ENCODE results near the gene POC1A.

The POC1A gene

GRCh38 chr3:52086461-52086860 is 67.8 kb downstream of the POC1A start:
- no peak overlapping the region for H3K4me3 ChIP-seq
- no peaks in the 10 kb centered on the region for H3K27me3 ChIP-seq
- H3K36me3 ChIP-seq, result no peaks in the 10 kb centered on the region
- H3K4me1 ChIP-seq, result peaks cover 0 to 48% (median 38%) of the 10 kb centered on the region in 4 donors
- no peak for DNase-seq
- peak overlapping the region; percentile 28 to 88 for H3K27ac ChIP-seq
- H3K9me3 ChIP-seq, result no peaks in the 10 kb centered on the region
- intact Hi-C loops (cut with DNase I; ENCODE audit: low total_unique reads), result no loop called here
- TF ChIP-seq, protein P1, sequence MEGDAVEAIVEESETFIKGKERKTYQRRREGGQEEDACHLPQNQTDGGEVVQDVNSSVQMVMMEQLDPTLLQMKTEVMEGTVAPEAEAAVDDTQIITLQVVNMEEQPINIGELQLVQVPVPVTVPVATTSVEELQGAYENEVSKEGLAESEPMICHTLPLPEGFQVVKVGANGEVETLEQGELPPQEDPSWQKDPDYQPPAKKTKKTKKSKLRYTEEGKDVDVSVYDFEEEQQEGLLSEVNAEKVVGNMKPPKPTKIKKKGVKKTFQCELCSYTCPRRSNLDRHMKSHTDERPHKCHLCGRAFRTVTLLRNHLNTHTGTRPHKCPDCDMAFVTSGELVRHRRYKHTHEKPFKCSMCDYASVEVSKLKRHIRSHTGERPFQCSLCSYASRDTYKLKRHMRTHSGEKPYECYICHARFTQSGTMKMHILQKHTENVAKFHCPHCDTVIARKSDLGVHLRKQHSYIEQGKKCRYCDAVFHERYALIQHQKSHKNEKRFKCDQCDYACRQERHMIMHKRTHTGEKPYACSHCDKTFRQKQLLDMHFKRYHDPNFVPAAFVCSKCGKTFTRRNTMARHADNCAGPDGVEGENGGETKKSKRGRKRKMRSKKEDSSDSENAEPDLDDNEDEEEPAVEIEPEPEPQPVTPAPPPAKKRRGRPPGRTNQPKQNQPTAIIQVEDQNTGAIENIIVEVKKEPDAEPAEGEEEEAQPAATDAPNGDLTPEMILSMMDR (IDR thresholded peaks at IDR 0.05), result no peak

DNA sequence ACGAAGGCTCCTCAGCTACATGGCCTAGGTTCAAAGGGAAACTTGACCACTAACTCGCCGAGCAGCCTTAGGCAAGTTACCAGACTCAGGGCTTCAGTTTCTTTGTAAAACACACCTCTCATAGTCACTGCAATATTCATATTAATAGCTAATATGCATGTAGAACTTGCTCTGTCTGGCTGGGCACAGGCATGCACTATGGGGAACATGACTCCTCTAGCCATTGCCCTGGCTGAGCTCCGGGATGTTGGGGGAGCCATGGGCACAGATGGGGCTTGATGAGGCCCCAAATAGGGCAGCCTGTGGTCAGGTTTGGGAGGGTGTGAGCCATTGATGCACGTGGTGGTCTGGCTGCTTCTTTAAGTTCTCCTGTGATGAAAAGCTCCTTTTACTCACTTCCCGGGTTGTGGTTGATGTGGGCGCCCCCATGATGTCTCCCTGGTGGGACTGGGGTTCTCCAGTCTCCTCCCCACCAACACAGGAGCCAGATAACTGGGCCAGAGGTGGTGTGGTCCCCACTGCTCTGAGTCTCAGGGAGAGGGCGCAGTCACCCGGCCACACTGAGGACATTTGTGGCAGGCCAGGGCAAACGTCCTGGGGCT is 68.4 kb downstream of the POC1A start:
- Histone ChIP-seq H3K9me3 (no peaks in the 10 kb centered on the region), H3K4me3 (no peak overlapping the region), H3K4me1 (peaks cover 0 to 41% (median 31%) of the 10 kb centered on the region in 4 donors), H3K27ac (peak overlapping the region in 1 of 2 donors; percentile 28), H3K27me3 (no peaks in the 10 kb centered on the region), H3K36me3 (no peaks in the 10 kb centered on the region)
- DNase-seq, result no peak
- intact Hi-C loops (cut with DNase I; ENCODE audit: low total_unique reads), result no loop called here
- TF ChIP-seq, protein P1 (IDR thresholded peaks at IDR 0.05), result no peak

DNA sequence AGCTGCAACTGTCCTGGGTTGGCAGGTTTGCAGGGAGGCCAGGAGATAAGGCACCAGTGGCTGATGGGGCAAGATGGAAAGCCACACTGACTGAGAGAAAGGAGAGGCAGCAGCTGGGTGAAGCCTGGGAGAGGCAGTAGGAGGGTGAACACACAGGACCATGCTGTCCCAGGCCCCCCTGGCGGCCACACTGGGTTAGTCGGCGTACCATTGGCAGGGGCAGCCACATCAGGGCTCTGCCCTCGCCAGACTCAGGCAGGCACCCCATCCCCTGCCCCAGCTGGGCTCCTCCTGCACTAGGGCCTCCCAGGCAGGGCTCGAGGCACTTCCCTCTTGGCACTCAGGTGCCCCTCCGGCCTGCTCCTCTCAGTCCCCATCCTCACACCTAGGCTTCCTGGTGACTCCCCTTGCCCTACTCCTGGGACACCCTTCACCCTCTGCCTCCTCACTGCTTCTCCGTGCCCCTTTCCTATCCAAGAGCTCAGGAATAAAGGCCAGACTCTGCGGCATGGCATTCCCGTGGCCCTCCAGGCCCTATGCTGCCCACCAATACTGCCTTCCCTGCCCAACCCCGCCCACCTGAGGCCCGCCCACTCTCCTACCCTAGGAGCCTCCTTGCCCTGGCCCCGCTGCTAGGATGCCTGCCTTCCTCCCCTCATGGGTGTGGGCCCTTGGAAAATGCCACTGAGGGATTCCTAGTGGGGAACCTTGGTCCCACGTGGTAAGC is 69.1 kb downstream of the POC1A start:
- DNase-seq, result no peak
- Histone ChIP-seq H3K4me3 (no peak overlapping the region), H3K27ac (no peak overlapping the region), H3K36me3 (no peaks in the 10 kb centered on the region), H3K4me1 (peaks cover 0 to 34% (median 24%) of the 10 kb centered on the region in 4 donors), H3K9me3 (no peaks in the 10 kb centered on the region), H3K27me3 (no peaks in the 10 kb centered on the region)
- intact Hi-C loops (cut with DNase I; ENCODE audit: low total_unique reads), result no loop called here
- TF ChIP-seq, protein P1 (IDR thresholded peaks at IDR 0.05), result no peak

GRCh38 chr3:52084216-52084945 is 69.8 kb downstream of the POC1A start:
- DNase-seq, result no peak
- H3K27me3 ChIP-seq, result no peaks in the 10 kb centered on the region

GRCh38 chr3:52083556-52084087 is 70.6 kb downstream of the POC1A start:
- Histone ChIP-seq H3K36me3 (no peaks in the 10 kb centered on the region), H3K9me3 (no peaks in the 10 kb centered on the region), H3K4me1 (peaks cover 0 to 19% (median 9%) of the 10 kb centered on the region in 4 donors), H3K4me3 (no peak overlapping the region), H3K27me3 (no peaks in the 10 kb centered on the region), H3K27ac (no peak overlapping the region)
- TF ChIP-seq, protein P1 (IDR thresholded peaks at IDR 0.05), result no peak
- intact Hi-C loops (cut with DNase I; ENCODE audit: low total_unique reads), result no loop called here
- no peak for DNase-seq

More at GRCh38 chr3:52084216-52084945, 69.8 kb downstream of the POC1A start:
- intact Hi-C loops (cut with DNase I; ENCODE audit: low total_unique reads), result no loop called here
- Histone ChIP-seq H3K9me3 (no peaks in the 10 kb centered on the region), H3K4me1 (peaks cover 0 to 27% (median 17%) of the 10 kb centered on the region in 4 donors), H3K27ac (no peak overlapping the region), H3K36me3 (no peaks in the 10 kb centered on the region), H3K4me3 (no peak overlapping the region)
- TF ChIP-seq, protein P1 (IDR thresholded peaks at IDR 0.05), result no peak

All from tibial artery (tissue), 4 donors.